Parathyroid adenoma (tissue), 2 donors: ENCODE measurements around the gene TRIM32.
A peak's percentile ranks its signal among the peaks of the same experiment; 100 is the strongest.

ENCODE experiments used
- H2AFZ ChIP-seq: fragments of 300-600 bp; sonication (generic); one replicate; pipeline ENCODE4 v1.7.0; 2017; ENCODE audit warnings: antibody characterized with exemption, mild to moderate bottlenecking
- H3K27ac ChIP-seq: fragments of 300-600 bp; sonication (generic); one replicate; pipeline ENCODE4 v1.7.0; 2017
- H3K27me3 ChIP-seq: fragments of 300-600 bp; sonication (generic); one replicate; pipeline ENCODE4 v1.7.0; 2017; ENCODE audit warnings: low read length; ENCODE audit not compliant: control insufficient read depth, insufficient read depth
- H3K36me3 ChIP-seq: fragments of 300-600 bp; sonication (generic); one replicate; pipeline ENCODE4 v1.7.0; 2017; ENCODE audit warnings: low read length; ENCODE audit not compliant: control insufficient read depth, insufficient read depth
- H3K4me1 ChIP-seq: fragments of 300-600 bp; sonication (generic); one replicate; pipeline ENCODE4 v1.7.0; 2017; ENCODE audit warnings: control low read depth
- H3K4me2 ChIP-seq: fragments of 300-600 bp; sonication (generic); one replicate; pipeline ENCODE4 v1.7.0; 2017; ENCODE audit warnings: low read length
- H3K4me3 ChIP-seq: fragments of 300-600 bp; sonication (generic); one replicate; pipeline ENCODE4 v1.7.0; 2017; ENCODE audit warnings: low read depth, low read length
- H3K79me2 ChIP-seq: fragments of 300-600 bp; sonication (generic); one replicate; pipeline ENCODE4 v1.7.0; 2017; ENCODE audit warnings: control low read depth
- H3K9ac ChIP-seq: fragments of 300-600 bp; sonication (generic); one replicate; pipeline ENCODE4 v1.7.0; 2017; ENCODE audit warnings: mild to moderate bottlenecking
- H3K9me3 ChIP-seq: fragments of 300-600 bp; sonication (generic); one replicate; pipeline ENCODE4 v1.7.0; 2017; ENCODE audit warnings: low read length; ENCODE audit not compliant: control insufficient read depth
- CTCF ChIP-seq: fragments of 300-600 bp; sonication (generic); IDR thresholded peaks from one replicate; pipeline ENCODE4 v1.7.0; 2017; ENCODE audit warnings: antibody characterized with exemption, mild to moderate bottlenecking
- donor health status: primary hyperparathyroidism.

The TRIM32 gene

GRCh38 chr9:116654059-116654355 is 33.1 kb upstream of the TRIM32 start:
- Histone ChIP-seq H3K27me3 (no peaks in the 10 kb centered on the region), H3K79me2 (no peaks in the 10 kb centered on the region), H2AFZ (no peak overlapping the region), H3K9ac (no peak overlapping the region), H3K4me1 (no peaks in the 10 kb centered on the region), H3K9me3 (no peaks in the 10 kb centered on the region), H3K27ac (no peak overlapping the region), H3K36me3 (no peaks in the 10 kb centered on the region), H3K4me3 (no peak overlapping the region), H3K4me2 (no peak overlapping the region)
- no peak for TF ChIP-seq CTCF

GRCh38 chr9:116656501-116656971 is 30.6 kb upstream of the TRIM32 start:
- Histone ChIP-seq H3K27me3 (no peaks in the 10 kb centered on the region), H3K4me2 (no peak overlapping the region), H3K4me1 (no peaks in the 10 kb centered on the region), H3K36me3 (no peaks in the 10 kb centered on the region), H2AFZ (peak overlapping the region; percentile 20), H3K9ac (no peak overlapping the region), H3K27ac (no peak overlapping the region), H3K9me3 (no peaks in the 10 kb centered on the region), H3K4me3 (no peak overlapping the region), H3K79me2 (no peaks in the 10 kb centered on the region)
- no peak for TF ChIP-seq CTCF

- Histone ChIP-seq H3K4me3 (no peak overlapping the region), H3K27ac (no peak overlapping the region), H3K4me1 (no peaks in the 10 kb centered on the region)
These were observed 30.1 kb upstream of the TRIM32 start for GRCh38 chr9:116656977-116657376.

GRCh38 chr9:116658265-116658664 is 28.8 kb upstream of the TRIM32 start:
- Histone ChIP-seq H3K27me3 (no peaks in the 10 kb centered on the region), H3K4me1 (no peaks in the 10 kb centered on the region), H3K36me3 (no peaks in the 10 kb centered on the region), H3K9ac (no peak overlapping the region), H3K79me2 (no peaks in the 10 kb centered on the region), H3K27ac (no peak overlapping the region), H2AFZ (no peak overlapping the region), H3K4me2 (no peak overlapping the region), H3K4me3 (no peak overlapping the region), H3K9me3 (no peaks in the 10 kb centered on the region)
- no peak for TF ChIP-seq CTCF

More at GRCh38 chr9:116656977-116657376, 30.1 kb upstream of the TRIM32 start:
- no peak overlapping the region for H3K9ac ChIP-seq
- H3K4me2 ChIP-seq: no peak overlapping the region
- H3K27me3 ChIP-seq: no peaks in the 10 kb centered on the region
- peak overlapping the region; percentile 20 for H2AFZ ChIP-seq
- H3K9me3 ChIP-seq: no peaks in the 10 kb centered on the region
- no peaks in the 10 kb centered on the region for H3K79me2 ChIP-seq
- H3K36me3 ChIP-seq: no peaks in the 10 kb centered on the region
- TF ChIP-seq CTCF: no peak

- Histone ChIP-seq H3K4me3 (no peak overlapping the region), H3K9ac (no peak overlapping the region), H3K36me3 (no peaks in the 10 kb centered on the region), H3K79me2 (no peaks in the 10 kb centered on the region), H3K4me1 (no peaks in the 10 kb centered on the region), H3K9me3 (no peaks in the 10 kb centered on the region), H2AFZ (no peak overlapping the region), H3K27me3 (no peaks in the 10 kb centered on the region), H3K27ac (no peak overlapping the region), H3K4me2 (no peak overlapping the region)
- TF ChIP-seq CTCF: peak; percentile 54
These were observed 25.8 kb upstream of the TRIM32 start for GRCh38 chr9:116661037-116661954.
